ENCODE measurements around the gene SLC44A5.
"Not testable (repeated sequence)": the region's sequence is repeated elsewhere in the genome, so short reads cannot be mapped to it uniquely, and the experiment has no call there.

The SLC44A5 gene

GRCh38 chr1:75263616-75264015 is 347.3 kb downstream of the SLC44A5 start:
- not testable (repeated sequence) for FAIRE-seq

- FAIRE-seq: not testable (repeated sequence)
Observed at GRCh38 chr1:75261946-75262345, 349.0 kb downstream of the SLC44A5 start.

GRCh38 chr1:75258351-75258750 is 352.6 kb downstream of the SLC44A5 start:
- no peak for FAIRE-seq

GRCh38 chr1:75257424-75257823 is 353.5 kb downstream of the SLC44A5 start:
- FAIRE-seq: no peak

- not testable (repeated sequence) for FAIRE-seq
Observed at GRCh38 chr1:75250114-75250513, 360.8 kb downstream of the SLC44A5 start.

- FAIRE-seq: no peak
Observed at GRCh38 chr1:75245239-75245638, 365.7 kb downstream of the SLC44A5 start.

- no peak for FAIRE-seq
Observed at GRCh38 chr1:75243124-75243523, 367.8 kb downstream of the SLC44A5 start.

GRCh38 chr1:75237316-75237715 is 373.6 kb downstream of the SLC44A5 start:
- FAIRE-seq: no peak

- FAIRE-seq: no peak
Observed at GRCh38 chr1:75234562-75234961, 376.4 kb downstream of the SLC44A5 start.

GRCh38 chr1:75233302-75233929 is 377.5 kb downstream of the SLC44A5 start:
- FAIRE-seq: no peak

GRCh38 chr1:75220072-75220471 is 390.8 kb downstream of the SLC44A5 start:
- no peak for FAIRE-seq

GRCh38 chr1:75214017-75214416 is 396.9 kb downstream of the SLC44A5 start:
- FAIRE-seq: no peak

GRCh38 chr1:75211648-75212047 is 399.3 kb downstream of the SLC44A5 start:
- FAIRE-seq: no peak

GRCh38 chr1:75208862-75209261 is 402.1 kb downstream of the SLC44A5 start:
- FAIRE-seq: no peak

- FAIRE-seq: peak; percentile 88
Observed at GRCh38 chr1:75203415-75204277, 407.3 kb downstream of the SLC44A5 start.

- no peak for FAIRE-seq
Observed at GRCh38 chr1:75202751-75203150, 408.2 kb downstream of the SLC44A5 start.

GRCh38 chr1:75198761-75199160 is 412.2 kb downstream of the SLC44A5 start:
- no peak for FAIRE-seq

- FAIRE-seq: no peak
Observed at GRCh38 chr1:75198163-75198562, 412.8 kb downstream of the SLC44A5 start.

GRCh38 chr1:75188892-75189291 is 422.0 kb downstream of the SLC44A5 start:
- no peak for FAIRE-seq

GRCh38 chr1:75181214-75181955 is 429.5 kb downstream of the SLC44A5 start:
- FAIRE-seq: not testable (repeated sequence)

- no peak for FAIRE-seq
Observed at GRCh38 chr1:75174031-75174760, 436.7 kb downstream of the SLC44A5 start.

- no peak for FAIRE-seq
Observed at GRCh38 chr1:75172556-75172955, 438.4 kb downstream of the SLC44A5 start.

- FAIRE-seq: no peak
Observed at GRCh38 chr1:75171876-75172275, 439.0 kb downstream of the SLC44A5 start.

Data from TTC549 (cell line).